ENCODE results near the gene PPARD. TPM values are rescaled to one million over a fixed set of nuclear protein-coding genes. Genes with fewer than 3 reads are reported as not detected.

PPARD gene
- polyA plus RNA-seq, 2 of the 4 experiments (the other 2 are of a cell fraction) = 3.8 to 5.9 TPM

- Histone ChIP-seq H3K4me1 (peaks cover 14% of the 10 kb centered on the region), H3K4me3 (no peak overlapping the region), H3K27ac (no peak overlapping the region), H3K9me3 (no peaks in the 10 kb centered on the region), H3K4me2 (no peak overlapping the region)
- FAIRE-seq = no peak
- peak in 1 of 2 experiments; percentile 47; a peak in 2 of 6 replicates for ATAC-seq
- POLR2A ChIA-PET = no interaction called here
- CTCF ChIA-PET = interaction anchor here (0.7 to 3.2 kb wide), 7 partner anchors 8 to 77 kb away, joined by 3 to 12 read pairs (median 4); partner anchors contain the start of gene PPARD
- TF ChIP-seq EHF (CRISPR knock-in tag; IDR thresholded peaks at IDR 0.05) = no peak
- no peak for TF ChIP-seq HES2 (IDR thresholded peaks at IDR 0.05)
- no peak for TF ChIP-seq HOXB13 (CRISPR knock-in tag; IDR thresholded peaks at IDR 0.05; ENCODE audit: low read depth)
- no peak for TF ChIP-seq CEBPB (IDR thresholded peaks at IDR 0.05)
- TF ChIP-seq RAD21 (conservative IDR thresholded peaks at IDR 0.05 in 1 of 2, IDR thresholded peaks at IDR 0.05 in 1 of 2) = no peak
- no peak for TF ChIP-seq NR3C1 (IDR thresholded peaks at IDR 0.05)
- no peak for TF ChIP-seq REST (IDR thresholded peaks at IDR 0.05)
- no peak for TF ChIP-seq MAX (IDR thresholded peaks at IDR 0.05)
- WGBS (ENCODE audit: missing lambda C conversion rate) = 59% methylated on average over 5 of the region's 5 CpGs
- DNase-seq (ENCODE audit: low read depth in 1 of 2, low spot score in 1 of 2) = peak in 1 of 2 experiments; percentile 16
Measured at GRCh38 chr6:35419417-35419816, 77.1 kb downstream of the PPARD start.

GRCh38 chr6:35419961-35420360 lies 77.6 kb downstream of the PPARD start:
- no peak for ATAC-seq
- no peak for DNase-seq (ENCODE audit: low read depth in 1 of 2, low spot score in 1 of 2)
- Histone ChIP-seq H3K9me3 (no peaks in the 10 kb centered on the region), H3K4me3 (no peak overlapping the region), H3K4me1 (peaks cover 9% of the 10 kb centered on the region), H3K27ac (no peak overlapping the region), H3K4me2 (no peak overlapping the region)
- ChIA-PET CTCF (interaction anchor here (0.7 to 1.5 kb wide), 5 partner anchors 16 to 78 kb away, joined by 3 to 8 read pairs (median 4); partner anchors contain the start of gene PPARD), POLR2A (no interaction called here)
- WGBS (ENCODE audit: missing lambda C conversion rate) = 85% methylated on average over 5 of the region's 14 CpGs
- FAIRE-seq = no peak
- TF ChIP-seq HES2 (IDR thresholded peaks at IDR 0.05) = no peak

- ATAC-seq = peak in 1 of 2 experiments; percentile 53; a peak in 1 of 6 replicates
- Histone ChIP-seq H3K4me1 (no peaks in the 10 kb centered on the region), H3K4me2 (no peak overlapping the region), H3K27ac (no peak overlapping the region), H3K4me3 (no peak overlapping the region), H3K9me3 (0 out of 3 replicates have a peak, but pooled peaks cover 7% of the 10 kb centered on the region)
- DNase-seq (ENCODE audit: low read depth in 1 of 2, low spot score in 1 of 2) = no peak
- ChIA-PET POLR2A (no interaction called here), CTCF (interaction anchor here (2.0 to 3.4 kb wide), 2 partner anchors 25 to 83 kb away, joined by 4 to 9 read pairs; partner anchors contain the start of gene PPARD)
- TF ChIP-seq JUNB (IDR thresholded peaks at IDR 0.05) (no peak), HOXA7 (CRISPR knock-in tag; IDR thresholded peaks at IDR 0.05) (no peak), HEYL (CRISPR knock-in tag; IDR thresholded peaks at IDR 0.05) (no peak), RARB (CRISPR knock-in tag; IDR thresholded peaks at IDR 0.05) (no peak), HES2 (IDR thresholded peaks at IDR 0.05) (no peak)
- no peak for FAIRE-seq
- 39% methylated on average over 2 of the region's 3 CpGs for WGBS (ENCODE audit: missing lambda C conversion rate)
Measured at GRCh38 chr6:35425284-35425683, 82.9 kb downstream of the PPARD start.

- Histone ChIP-seq H3K4me2 (no peak overlapping the region), H3K4me1 (no peaks in the 10 kb centered on the region), H3K4me3 (no peak overlapping the region), H3K27ac (no peak overlapping the region), H3K9me3 (0 out of 3 replicates have a peak, but pooled peaks cover 8% of the 10 kb centered on the region)
- WGBS (ENCODE audit: missing lambda C conversion rate) = 84% methylated on average over 6 of the region's 8 CpGs
- CTCF ChIA-PET = interaction anchor here (3.4 kb wide), 1 partner anchor 84 kb away, joined by 9 read pairs; the partner anchor contains the start of gene PPARD
- TF ChIP-seq POLR2AphosphoS2 (conservative IDR thresholded peaks at IDR 0.05; ENCODE audit: low read length) (no peak), FOSL2 (IDR thresholded peaks at IDR 0.05) (no peak), FOSL2 (CRISPR knock-in tag; IDR thresholded peaks at IDR 0.05) (no peak), EHF (CRISPR knock-in tag; IDR thresholded peaks at IDR 0.05) (no peak), KDM5A (IDR thresholded peaks at IDR 0.05) (no peak)
- DNase-seq (ENCODE audit: low read depth in 1 of 2, low spot score in 1 of 2) = no peak
- POLR2A ChIA-PET = no interaction called here
- FAIRE-seq = no peak
- no peak for ATAC-seq
Measured at GRCh38 chr6:35426074-35426473, 83.7 kb downstream of the PPARD start.
